MCF 10A (cell line): Measurements from ENCODE around the gene CRACDL. TPM values are rescaled to one million over a fixed set of nuclear protein-coding genes. Genes with fewer than 3 reads are reported as not detected.

ENCODE experiments used
- BruUV-seq: library from RNA; stranded (reverse); fragments of 400-500 nt; replicated peaks from 2 replicates; lab custom pipeline; 2021; lab: Mats Ljungman, UMichigan
- CTCF ChIA-PET: fragments of 300-600 bp; sonication (Branson Sonifier 250); formaldehyde crosslinking; extraction: SDS; loops from one replicate; lab custom pipeline; 2021; ENCODE audit warnings: antibody characterized with exemption, inconsistent platforms; lab: Yijun Ruan, JAX
- POLR2A ChIA-PET: fragments of 300-600, 350-650 bp; sonication (Branson Sonifier 250); formaldehyde crosslinking; extraction: SDS; loops from one replicate; lab custom pipeline; 2020; ENCODE audit warnings: antibody characterized with exemption, inconsistent platforms; lab: Yijun Ruan, JAX
- DNase-seq: peaks from one replicate; pipeline ENCODE4 v3.0.0-alpha.2; 2018; ENCODE audit not compliant: unreplicated experiment
- H3K27ac Mint-ChIP-seq: one replicate; pipeline ENCODE4 v1.8.0; 2022; ENCODE audit warnings: mild to moderate bottlenecking, low read depth, mixed read lengths; ENCODE audit not compliant: unreplicated experiment
- H3K27me3 Mint-ChIP-seq: one replicate; pipeline ENCODE4 v1.8.0; 2022; ENCODE audit warnings: mixed read lengths; ENCODE audit not compliant: insufficient read depth, unreplicated experiment
- H3K36me3 Mint-ChIP-seq: one replicate; pipeline ENCODE4 v1.8.0; 2022; ENCODE audit warnings: mild to moderate bottlenecking, moderate library complexity, mixed read lengths; ENCODE audit not compliant: insufficient read depth, unreplicated experiment
- H3K4me1 Mint-ChIP-seq: one replicate; pipeline ENCODE4 v1.8.0; 2022; ENCODE audit warnings: mixed read lengths; ENCODE audit not compliant: insufficient read depth, unreplicated experiment
- H3K4me3 Mint-ChIP-seq: one replicate; pipeline ENCODE4 v1.8.0; 2022; ENCODE audit warnings: mild to moderate bottlenecking, moderate library complexity, mixed read lengths; ENCODE audit not compliant: unreplicated experiment
- H3K9me3 Mint-ChIP-seq: one replicate; pipeline ENCODE4 v1.8.0; 2022; ENCODE audit warnings: mixed read lengths; ENCODE audit not compliant: unreplicated experiment
- CTCF ChIP-seq: fragments of 200-600 bp; IDR thresholded peaks from one replicate; pipeline ENCODE4 v1.8.0; 2022; ENCODE audit warnings: antibody characterized with exemption, mild to moderate bottlenecking; ENCODE audit not compliant: unreplicated experiment
- intact Hi-C: fragments of 100-400 bp; cut with micrococcal nuclease; formaldehyde crosslinking; loops from 2 replicates; pipeline ENCODE4 v1.14.1; 2022
- total RNA-seq: library from RNA; stranded (reverse); gene quantifications from 2 replicates; pipeline ENCODE4 v1.2.3, GENCODE V29; 2022

The CRACDL gene
- total RNA-seq, 1 experiment from 2014 or later: 12.9 TPM

DNA sequence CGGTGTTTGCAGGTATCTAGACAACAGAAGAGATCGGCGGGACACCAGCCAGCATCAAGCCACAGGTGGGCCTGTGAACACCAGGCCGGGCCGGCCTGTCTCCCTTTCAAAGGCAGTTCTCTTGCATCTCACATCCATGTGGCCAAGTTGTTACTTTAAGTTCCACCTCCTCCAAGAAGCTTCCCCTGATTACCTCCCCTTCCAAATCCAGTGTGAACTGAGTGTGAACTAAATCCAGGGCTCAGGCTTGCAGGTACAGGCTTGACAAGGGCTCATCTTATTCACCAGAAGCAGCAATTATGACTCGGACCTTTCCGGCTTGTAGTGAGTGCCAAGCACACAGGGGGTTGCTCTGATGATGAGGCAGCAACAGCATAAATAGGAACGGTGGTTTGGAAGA, 3.9 kb downstream of the CRACDL start:
- no peak for TF ChIP-seq CTCF
- Mint-ChIP-seq H3K27me3 (no peaks in the 10 kb centered on the region), H3K4me1 (peaks cover 7% of the 10 kb centered on the region), H3K27ac (no peak overlapping the region), H3K9me3 (no peaks in the 10 kb centered on the region), H3K36me3 (no peaks in the 10 kb centered on the region), H3K4me3 (no peak overlapping the region)
- no TSS peak for BruUV-seq
- no peak for DNase-seq
- ChIA-PET CTCF (interaction anchor here (1.0 kb wide), 1 partner anchor 22 kb away, joined by 3 read pairs; no protein-coding TSS in a partner anchor), POLR2A (interaction anchor here (0.6 kb wide), 1 partner anchor 224 kb away, joined by 3 read pairs; no protein-coding TSS in a partner anchor)
- intact Hi-C loops: no loop called here

DNA sequence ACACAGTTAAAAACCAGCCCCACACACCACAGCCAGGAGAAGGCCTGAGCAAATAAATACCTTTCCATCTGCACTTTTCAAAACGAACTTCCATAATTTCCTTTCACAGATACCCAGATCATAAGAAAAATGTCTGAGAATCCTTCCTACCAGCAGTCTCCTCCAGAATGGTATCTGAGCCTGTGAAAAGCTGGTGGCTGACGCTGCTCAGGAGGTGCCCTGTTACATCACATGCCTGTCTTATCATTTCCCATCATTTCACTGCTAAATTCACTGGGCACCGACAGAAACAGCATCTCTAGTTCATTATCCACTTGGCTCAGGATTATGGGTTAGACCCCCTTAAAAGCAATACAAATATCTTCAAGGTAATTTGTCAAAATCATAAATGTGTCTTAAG, 4.4 kb downstream of the CRACDL start:
- no peaks in the 10 kb centered on the region for H3K9me3 Mint-ChIP-seq
- no peak overlapping the region for H3K27ac Mint-ChIP-seq
- no peak for TF ChIP-seq CTCF
- no peaks in the 10 kb centered on the region for H3K36me3 Mint-ChIP-seq
- intact Hi-C loops: no loop called here
- CTCF ChIA-PET: no interaction called here
- no peak overlapping the region for H3K4me3 Mint-ChIP-seq
- H3K4me1 Mint-ChIP-seq: peaks cover 7% of the 10 kb centered on the region
- H3K27me3 Mint-ChIP-seq: no peaks in the 10 kb centered on the region
- no TSS peak for BruUV-seq
- DNase-seq: no peak
- POLR2A ChIA-PET: no interaction called here

GRCh38 chr2:98929920-98930319, 6.1 kb downstream of the CRACDL start:
- Mint-ChIP-seq H3K27ac (no peak overlapping the region), H3K4me3 (no peak overlapping the region), H3K27me3 (no peaks in the 10 kb centered on the region), H3K9me3 (no peaks in the 10 kb centered on the region), H3K36me3 (no peaks in the 10 kb centered on the region), H3K4me1 (peaks cover 1% of the 10 kb centered on the region)
- no TSS peak for BruUV-seq
- ChIA-PET CTCF (no interaction called here), POLR2A (interaction anchor here (0.5 kb wide), 1 partner anchor 62 kb away, joined by 3 read pairs; no protein-coding TSS in a partner anchor)
- intact Hi-C loops: no loop called here
- TF ChIP-seq CTCF: no peak
- DNase-seq: no peak

GRCh38 chr2:98928242-98928641, 7.8 kb downstream of the CRACDL start:
- Mint-ChIP-seq H3K27me3 (no peaks in the 10 kb centered on the region), H3K27ac (no peak overlapping the region), H3K36me3 (no peaks in the 10 kb centered on the region), H3K4me1 (no peaks in the 10 kb centered on the region), H3K9me3 (no peaks in the 10 kb centered on the region), H3K4me3 (no peak overlapping the region)
- TF ChIP-seq CTCF: no peak
- ChIA-PET CTCF (interaction anchor here (0.6 to 1.2 kb wide), 2 partner anchors 9 to 1443 kb away, joined by 3 read pairs; no protein-coding TSS in a partner anchor), POLR2A (no interaction called here)
- intact Hi-C loops: no loop called here
- no TSS peak for BruUV-seq
- DNase-seq: no peak
